Sigmoid colon (tissue), 4 donors: ENCODE results near the gene STIM2.

Experiments used
- CTCF ChIP-seq, 4 experiments: fragments of 450-650 bp in 3 of 4; fragments of 200-600 bp in 1 of 4; IDR thresholded peaks; one replicate each; pipeline ENCODE4 v1.5.1; 2016 to 2019; ENCODE audit warnings: antibody characterized with exemption in 4 of 4, mild to moderate bottlenecking in 3 of 4, moderate library complexity in 2 of 4
- EP300 ChIP-seq, 4 donors: sonication (generic); formaldehyde crosslinking; IDR thresholded peaks; one replicate each; pipeline ENCODE4 v1.6.1; 2017; ENCODE audit warnings: antibody characterized with exemption in 4 of 4
- POLR2A ChIP-seq, 2 donors: fragments of 450-650 bp; IDR thresholded peaks; one replicate each; pipeline ENCODE4 v1.6.1; 2016; ENCODE audit warnings: antibody characterized with exemption in 2 of 2, mild to moderate bottlenecking in 2 of 2, moderate library complexity in 2 of 2
- POLR2AphosphoS5 ChIP-seq, 4 donors: sonication (generic); formaldehyde crosslinking; IDR thresholded peaks; one replicate each; pipeline ENCODE4 v1.6.1; 2017; ENCODE audit warnings: antibody characterized with exemption in 4 of 4

- TF ChIP-seq EP300 (IDR thresholded peaks at IDR 0.05) (no peak), POLR2A (IDR thresholded peaks at IDR 0.05) (no peak), CTCF (IDR thresholded peaks at IDR 0.05) (no peak), POLR2AphosphoS5 (IDR thresholded peaks at IDR 0.05) (no peak)
These were observed 70.3 kb downstream of the STIM2 start for GRCh38 chr4:26930964-26931363.
